ENCODE measurements around the gene MBD3. TPM values are rescaled to one million over a fixed set of nuclear protein-coding genes. Genes with fewer than 3 reads are reported as not detected.
A peak's percentile ranks its signal among the peaks of the same experiment; 100 is the strongest.

The MBD3 gene
- total and polyA plus RNA-seq, 2 experiments from 2014 or later, result 93.3 to 171 TPM

GRCh38 chr19:1525343-1525742 is 67.3 kb downstream of the MBD3 start:
- no peaks in the 10 kb centered on the region for H3K4me1 ChIP-seq (ENCODE audit: low read depth)
- no peak overlapping the region for H3K27ac ChIP-seq
- TF ChIP-seq CTCF (IDR thresholded peaks at IDR 0.05; ENCODE audit: low read depth, low read length), result no peak
- no peak for DNase-seq (ENCODE audit: low read depth in 1 of 2, low spot score in 1 of 2)
- peaks cover 79% of the 10 kb centered on the region for H3K27me3 ChIP-seq
- H3K4me3 ChIP-seq, result no peak overlapping the region
- H3K9me3 ChIP-seq (ENCODE audit: low read depth), result no peaks in the 10 kb centered on the region
- no peaks in the 10 kb centered on the region for H3K36me3 ChIP-seq

GRCh38 chr19:1524972-1525325 is 67.7 kb downstream of the MBD3 start:
- Histone ChIP-seq H3K36me3 (no peaks in the 10 kb centered on the region), H3K4me3 (no peak overlapping the region), H3K27ac (no peak overlapping the region), H3K9me3 (ENCODE audit: low read depth) (no peaks in the 10 kb centered on the region), H3K27me3 (peaks cover 83% of the 10 kb centered on the region), H3K4me1 (ENCODE audit: low read depth) (no peaks in the 10 kb centered on the region)
- TF ChIP-seq CTCF (IDR thresholded peaks at IDR 0.05; ENCODE audit: low read depth, low read length), result no peak
- no peak for DNase-seq (ENCODE audit: low read depth in 1 of 2, low spot score in 1 of 2)

GRCh38 chr19:1524287-1524971 is 68.2 kb downstream of the MBD3 start:
- H3K4me1 ChIP-seq (ENCODE audit: low read depth), result no peaks in the 10 kb centered on the region
- no peak for TF ChIP-seq CTCF (IDR thresholded peaks at IDR 0.05; ENCODE audit: low read depth, low read length)
- peaks cover 81% of the 10 kb centered on the region for H3K27me3 ChIP-seq
- peak overlapping the region; percentile 28 for H3K4me3 ChIP-seq
- no peaks in the 10 kb centered on the region for H3K9me3 ChIP-seq (ENCODE audit: low read depth)
- DNase-seq (ENCODE audit: low read depth in 1 of 2, low spot score in 1 of 2), result no peak
- H3K36me3 ChIP-seq, result no peaks in the 10 kb centered on the region
- no peak overlapping the region for H3K27ac ChIP-seq

Other genes with a start within 250 kb of the MBD3 start
- gene NDUFS7, start 209.0 kb downstream of the MBD3 start, total RNA-seq, result 264 and 266 TPM in 2 replicates
- 455 and 472 TPM in 2 replicates for gene NDUFS7, start 209.0 kb downstream of the MBD3 start, polyA plus RNA-seq
- gene GAMT, start 191.3 kb downstream of the MBD3 start, total RNA-seq, result 197 and 231 TPM in 2 replicates
- gene GAMT, start 191.3 kb downstream of the MBD3 start, polyA plus RNA-seq, result 180 and 231 TPM in 2 replicates
- 103 and 112 TPM in 2 replicates for gene DAZAP1, start 185.3 kb downstream of the MBD3 start, total RNA-seq
- gene DAZAP1, start 185.3 kb downstream of the MBD3 start, polyA plus RNA-seq, result 41.8 and 43.0 TPM in 2 replicates
- 3,563 and 6,817 TPM in 2 replicates for gene RPS15, start 154.5 kb downstream of the MBD3 start, total RNA-seq
- 1,008 and 1,129 TPM in 2 replicates for gene RPS15, start 154.5 kb downstream of the MBD3 start, polyA plus RNA-seq
- gene APC2, start 142.7 kb downstream of the MBD3 start, total RNA-seq, result 0.42 and 1.3 TPM in 2 replicates
- 0.27 and 0.94 TPM in 2 replicates for gene APC2, start 142.7 kb downstream of the MBD3 start, polyA plus RNA-seq
- 52.4 and 81.5 TPM in 2 replicates for gene C19orf25, start 113.7 kb downstream of the MBD3 start, total RNA-seq
- gene C19orf25, start 113.7 kb downstream of the MBD3 start, polyA plus RNA-seq, result 56.9 and 84.9 TPM in 2 replicates
- 11.2 and 28.6 TPM in 2 replicates for gene PCSK4, start 102.5 kb downstream of the MBD3 start, total RNA-seq
- gene PCSK4, start 102.5 kb downstream of the MBD3 start, polyA plus RNA-seq, result 9.6 and 19.2 TPM in 2 replicates
- 52.7 and 72.5 TPM in 2 replicates for gene REEP6, start 101.7 kb downstream of the MBD3 start, total RNA-seq
- 74.7 and 99.8 TPM in 2 replicates for gene REEP6, start 101.7 kb downstream of the MBD3 start, polyA plus RNA-seq
- gene ADAMTSL5, start 79.8 kb downstream of the MBD3 start, total RNA-seq, result 3.9 and 5.7 TPM in 2 replicates
- 4.9 and 8.6 TPM in 2 replicates for gene ADAMTSL5, start 79.8 kb downstream of the MBD3 start, polyA plus RNA-seq
- gene PLK5, start 68.8 kb downstream of the MBD3 start, total RNA-seq, result 0.04 and 1.2 TPM in 2 replicates
- 0.54 and 0.87 TPM in 2 replicates for gene PLK5, start 68.8 kb downstream of the MBD3 start, polyA plus RNA-seq
- 49.7 and 65.6 TPM in 2 replicates for gene MEX3D, start 24.5 kb downstream of the MBD3 start, total RNA-seq
- 4.4 and 4.5 TPM in 2 replicates for gene MEX3D, start 24.5 kb downstream of the MBD3 start, polyA plus RNA-seq
- gene UQCR11, start 12.6 kb upstream of the MBD3 start, total RNA-seq, result 73.6 and 161 TPM in 2 replicates
- 842 and 1,116 TPM in 2 replicates for gene UQCR11, start 12.6 kb upstream of the MBD3 start, polyA plus RNA-seq
- gene TCF3, start 59.8 kb upstream of the MBD3 start, total RNA-seq, result 250 and 281 TPM in 2 replicates
- gene TCF3, start 59.8 kb upstream of the MBD3 start, polyA plus RNA-seq, result 110 and 136 TPM in 2 replicates
- gene ONECUT3, start 160.6 kb upstream of the MBD3 start, total RNA-seq, result not detected in 2 replicates
- not detected in 2 replicates for gene ONECUT3, start 160.6 kb upstream of the MBD3 start, polyA plus RNA-seq
- gene ATP8B3, start 219.4 kb upstream of the MBD3 start, total RNA-seq, result 1.2 and 8.6 TPM in 2 replicates
- 3.0 and 9.2 TPM in 2 replicates for gene ATP8B3, start 219.4 kb upstream of the MBD3 start, polyA plus RNA-seq

Measured in cardiac muscle cell (in vitro differentiated cells and primary cell).